Measurements from ENCODE around the gene TFDP2. TPM values are rescaled to one million over a fixed set of nuclear protein-coding genes. Genes with fewer than 3 reads are reported as not detected.

TFDP2 gene
- total and polyA plus RNA-seq, 12 donors = 11.0 to 77.8 (median 54.3) TPM

GRCh38 chr3:142134799-142135325, 14.5 kb downstream of the TFDP2 start:
- Histone ChIP-seq H3K4me1 (peaks cover 0 to 3% (median 0%) of the 10 kb centered on the region in 9 donors), H3K4me3 (no peak overlapping the region), H3K9me3 (no peaks in the 10 kb centered on the region), H3K27ac (no peak overlapping the region), H3K36me3 (peaks cover 0 to 8% (median 0%) of the 10 kb centered on the region in 9 donors), H3K27me3 (no peaks in the 10 kb centered on the region)
- ATAC-seq (no peak), DNase-seq (no peak)
- TF ChIP-seq, protein P1, sequence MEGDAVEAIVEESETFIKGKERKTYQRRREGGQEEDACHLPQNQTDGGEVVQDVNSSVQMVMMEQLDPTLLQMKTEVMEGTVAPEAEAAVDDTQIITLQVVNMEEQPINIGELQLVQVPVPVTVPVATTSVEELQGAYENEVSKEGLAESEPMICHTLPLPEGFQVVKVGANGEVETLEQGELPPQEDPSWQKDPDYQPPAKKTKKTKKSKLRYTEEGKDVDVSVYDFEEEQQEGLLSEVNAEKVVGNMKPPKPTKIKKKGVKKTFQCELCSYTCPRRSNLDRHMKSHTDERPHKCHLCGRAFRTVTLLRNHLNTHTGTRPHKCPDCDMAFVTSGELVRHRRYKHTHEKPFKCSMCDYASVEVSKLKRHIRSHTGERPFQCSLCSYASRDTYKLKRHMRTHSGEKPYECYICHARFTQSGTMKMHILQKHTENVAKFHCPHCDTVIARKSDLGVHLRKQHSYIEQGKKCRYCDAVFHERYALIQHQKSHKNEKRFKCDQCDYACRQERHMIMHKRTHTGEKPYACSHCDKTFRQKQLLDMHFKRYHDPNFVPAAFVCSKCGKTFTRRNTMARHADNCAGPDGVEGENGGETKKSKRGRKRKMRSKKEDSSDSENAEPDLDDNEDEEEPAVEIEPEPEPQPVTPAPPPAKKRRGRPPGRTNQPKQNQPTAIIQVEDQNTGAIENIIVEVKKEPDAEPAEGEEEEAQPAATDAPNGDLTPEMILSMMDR (IDR thresholded peaks at IDR 0.05) = no peak
- intact Hi-C loops (cut with DNase I) = no loop called here
- WGBS, 2 donors = 46 to 52% methylated on average over 3 of the region's 3 CpGs

GRCh38 chr3:142129516-142130171, 19.7 kb downstream of the TFDP2 start:
- no peaks in the 10 kb centered on the region for H3K9me3 ChIP-seq
- H3K36me3 ChIP-seq = peaks cover 0 to 4% (median 0%) of the 10 kb centered on the region in 9 donors
- DNase-seq (no peak), ATAC-seq (no peak)
- intact Hi-C loops (cut with DNase I) = loop anchor here in 7 of 10 donors (5.0 to 10.0 kb wide), 3 partner anchors 145 to 153 kb away; no protein-coding TSS in a partner anchor
- 97 to 98% methylated on average over 2 of the region's 2 CpGs for WGBS, 2 donors
- no peak overlapping the region for H3K27ac ChIP-seq
- no peaks in the 10 kb centered on the region for H3K4me1 ChIP-seq
- H3K27me3 ChIP-seq = no peaks in the 10 kb centered on the region
- no peak overlapping the region for H3K4me3 ChIP-seq
- TF ChIP-seq, protein P1 (IDR thresholded peaks at IDR 0.05) = no peak

- intact Hi-C loops (cut with DNase I) = loop anchor here in 9 of 10 donors (2.0 to 10.0 kb wide), 4 partner anchors 147 to 154 kb away; no protein-coding TSS in a partner anchor
- Histone ChIP-seq H3K4me3 (no peak overlapping the region), H3K4me1 (no peaks in the 10 kb centered on the region), H3K27ac (no peak overlapping the region), H3K27me3 (no peaks in the 10 kb centered on the region), H3K9me3 (no peaks in the 10 kb centered on the region), H3K36me3 (peaks cover 0 to 4% (median 0%) of the 10 kb centered on the region in 9 donors)
- TF ChIP-seq, protein P1 (IDR thresholded peaks at IDR 0.05) = no peak
- ATAC-seq (no peak), DNase-seq (no peak)
- 85 to 87% methylated on average over 8 of the region's 8 CpGs for WGBS, 2 donors
These were observed 21.2 kb downstream of the TFDP2 start for GRCh38 chr3:142127941-142128658.

DNA sequence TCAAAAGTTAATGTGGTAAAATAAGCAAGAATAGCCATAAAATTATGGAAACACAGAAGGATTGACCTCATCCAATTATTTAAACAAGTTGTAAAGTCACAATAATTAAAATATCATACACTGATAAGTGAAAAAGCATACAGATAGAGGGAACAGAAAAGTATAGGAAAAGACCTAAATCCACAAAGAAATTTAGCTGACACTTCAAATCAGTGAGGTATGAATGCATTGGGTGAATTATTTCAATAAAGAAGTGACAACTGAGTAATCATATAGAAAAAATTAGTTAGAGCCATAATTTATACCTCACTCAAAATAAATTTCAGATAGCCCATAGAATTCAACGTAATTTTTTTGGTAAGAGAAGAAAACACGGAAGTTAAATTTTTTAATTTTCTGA, 25.1 kb downstream of the TFDP2 start:
- Histone ChIP-seq H3K27ac (no peak overlapping the region), H3K27me3 (no peaks in the 10 kb centered on the region), H3K4me1 (no peaks in the 10 kb centered on the region), H3K36me3 (no peaks in the 10 kb centered on the region), H3K9me3 (peaks cover 0 to 5% (median 0%) of the 10 kb centered on the region in 11 donors), H3K4me3 (no peak overlapping the region)
- intact Hi-C loops (cut with DNase I) = loop anchor here in 3 of 10 donors (2.0 to 10.0 kb wide), 2 partner anchors 151 to 157 kb away; no protein-coding TSS in a partner anchor
- ATAC-seq (no peak), DNase-seq (no peak)
- 93 to 94% methylated on average over 2 of the region's 2 CpGs for WGBS, 2 donors
- TF ChIP-seq, protein P1 (IDR thresholded peaks at IDR 0.05) = no peak
